GM15510 (cell line): Measurements from ENCODE around the gene CARD9.

Experiments used
- POLR2A ChIP-seq: IDR thresholded peaks from 3 replicates; pipeline ENCODE4 v1.6.1; 2011; ENCODE audit warnings: borderline replicate concordance; ENCODE audit not compliant: insufficient read length; ENCODE audit errors: extremely low read depth

CARD9 gene

GRCh38 chr9:136364942-136365774 is 8.3 kb downstream of the CARD9 start:
- no peak for TF ChIP-seq POLR2A

GRCh38 chr9:136363949-136364748 is 9.3 kb downstream of the CARD9 start:
- no peak for TF ChIP-seq POLR2A

GRCh38 chr9:136363106-136363948 is 10.1 kb downstream of the CARD9 start, which contains the start of gene DNLZ:
DNLZ (minus strand) TSS chr9:136363744; CDS start chr9:136363714, 30 bp downstream.
- TF ChIP-seq POLR2A: peak; percentile 83

GRCh38 chr9:136362450-136362784 is 11.1 kb downstream of the CARD9 start:
- no peak for TF ChIP-seq POLR2A

GRCh38 chr9:136361754-136362449 is 11.6 kb downstream of the CARD9 start:
- TF ChIP-seq POLR2A: no peak

- no peak for TF ChIP-seq POLR2A
Measured at GRCh38 chr9:136361047-136361753, 12.3 kb downstream of the CARD9 start.

GRCh38 chr9:136359774-136360718 is 13.4 kb downstream of the CARD9 start:
- no peak for TF ChIP-seq POLR2A

- no peak for TF ChIP-seq POLR2A
Measured at GRCh38 chr9:136358888-136359287, 14.6 kb downstream of the CARD9 start.

- TF ChIP-seq POLR2A: no peak
Measured at GRCh38 chr9:136358016-136358415, 15.5 kb downstream of the CARD9 start.

GRCh38 chr9:136357202-136357725 is 16.2 kb downstream of the CARD9 start:
- TF ChIP-seq POLR2A: no peak

GRCh38 chr9:136355616-136356557 is 17.6 kb downstream of the CARD9 start:
- no peak for TF ChIP-seq POLR2A
